ENCODE results near the gene QSER1. TPM values are rescaled to one million over a fixed set of nuclear protein-coding genes. Genes with fewer than 3 reads are reported as not detected.

The QSER1 gene
- total RNA-seq = 10 to 100 TPM; 15.5 to 25.1 (median 21.4) TPM
- 1 to 10 TPM; 3.0 to 4.4 TPM for polyA plus RNA-seq

GRCh38 chr11:32892355-32893092 is at the start of gene QSER1:
Gene QSER1 (plus strand): TSS chr11:32892811. CDS start chr11:32893126, 315 bp downstream.
- Histone ChIP-seq H3K4me3 (peak within 1 kb of the TSS; percentile 91 to 98 (median 92)), H3K4me1 (peaks cover 5 to 20% (median 15%) of the 10 kb centered on the region in 3 donors), H3K27ac (peak within 1 kb of the TSS; percentile 91 to 97 (median 94)), H3K36me3 (no peaks in the 10 kb centered on the region), H3K9me3 (no peaks in the 10 kb centered on the region), H3K27me3 (no peaks in the 10 kb centered on the region)
- peak; percentile 66 to 85 (median 74) for DNase-seq
- TF ChIP-seq, protein P1, sequence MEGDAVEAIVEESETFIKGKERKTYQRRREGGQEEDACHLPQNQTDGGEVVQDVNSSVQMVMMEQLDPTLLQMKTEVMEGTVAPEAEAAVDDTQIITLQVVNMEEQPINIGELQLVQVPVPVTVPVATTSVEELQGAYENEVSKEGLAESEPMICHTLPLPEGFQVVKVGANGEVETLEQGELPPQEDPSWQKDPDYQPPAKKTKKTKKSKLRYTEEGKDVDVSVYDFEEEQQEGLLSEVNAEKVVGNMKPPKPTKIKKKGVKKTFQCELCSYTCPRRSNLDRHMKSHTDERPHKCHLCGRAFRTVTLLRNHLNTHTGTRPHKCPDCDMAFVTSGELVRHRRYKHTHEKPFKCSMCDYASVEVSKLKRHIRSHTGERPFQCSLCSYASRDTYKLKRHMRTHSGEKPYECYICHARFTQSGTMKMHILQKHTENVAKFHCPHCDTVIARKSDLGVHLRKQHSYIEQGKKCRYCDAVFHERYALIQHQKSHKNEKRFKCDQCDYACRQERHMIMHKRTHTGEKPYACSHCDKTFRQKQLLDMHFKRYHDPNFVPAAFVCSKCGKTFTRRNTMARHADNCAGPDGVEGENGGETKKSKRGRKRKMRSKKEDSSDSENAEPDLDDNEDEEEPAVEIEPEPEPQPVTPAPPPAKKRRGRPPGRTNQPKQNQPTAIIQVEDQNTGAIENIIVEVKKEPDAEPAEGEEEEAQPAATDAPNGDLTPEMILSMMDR (IDR thresholded peaks at IDR 0.05) = no peak
- FAIRE-seq = no peak
- 0 to 1% methylated on average over 16 to 90 of the region's 91 CpGs for WGBS, 2 donors
- peak; percentile 66 to 84 (median 74) for ATAC-seq
- intact Hi-C loops (cut with DNase I) = no loop called here

GRCh38 chr11:32843544-32843943 is 49.1 kb upstream of the QSER1 start:
- Histone ChIP-seq H3K27me3 (no peaks in the 10 kb centered on the region), H3K27ac (no peak overlapping the region), H3K9me3 (no peaks in the 10 kb centered on the region), H3K36me3 (no peaks in the 10 kb centered on the region), H3K4me3 (no peak overlapping the region), H3K4me1 (no peaks in the 10 kb centered on the region)
- FAIRE-seq (no peak), ATAC-seq (no peak), DNase-seq (no peak)
- TF ChIP-seq, protein P1 (IDR thresholded peaks at IDR 0.05) = no peak
- WGBS, 2 donors = 63 to 80% methylated on average over 3 of the region's 3 CpGs
- intact Hi-C loops (cut with DNase I) = no loop called here

- H3K36me3 ChIP-seq = no peaks in the 10 kb centered on the region
- H3K9me3 ChIP-seq = no peaks in the 10 kb centered on the region
- intact Hi-C loops (cut with DNase I) = no loop called here
- no peaks in the 10 kb centered on the region for H3K27me3 ChIP-seq
- TF ChIP-seq, protein P1 (IDR thresholded peaks at IDR 0.05) = no peak
- FAIRE-seq = no peak
- H3K4me1 ChIP-seq = no peaks in the 10 kb centered on the region
- WGBS, 2 donors = 89 to 95% methylated on average over 2 of the region's 2 CpGs
- H3K27ac ChIP-seq = no peak overlapping the region
- no peak overlapping the region for H3K4me3 ChIP-seq
- no peak for ATAC-seq
- DNase-seq = no peak
These were observed 45.1 kb upstream of the QSER1 start for GRCh38 chr11:32847511-32847910.

DNA sequence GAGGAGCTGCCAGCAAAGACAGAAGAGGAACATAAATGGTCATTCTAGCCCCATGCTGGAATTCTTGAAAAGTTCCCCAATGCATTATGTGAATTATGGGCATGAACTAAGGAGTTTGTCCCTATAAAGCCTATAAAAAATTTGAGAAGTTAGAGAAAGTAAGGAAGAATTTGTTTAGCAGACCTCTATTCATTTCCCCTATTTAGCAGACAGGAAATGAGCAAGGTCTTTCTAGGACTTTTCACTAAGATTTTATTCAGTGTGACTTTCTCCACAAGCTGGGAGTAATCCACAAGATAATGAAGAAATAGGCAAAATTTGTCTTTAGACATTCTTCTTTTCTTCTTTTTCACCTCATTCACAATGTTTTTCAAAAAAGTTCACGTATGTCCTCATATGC is 42.9 kb upstream of the QSER1 start:
- DNase-seq = no peak
- Histone ChIP-seq H3K4me3 (no peak overlapping the region), H3K4me1 (no peaks in the 10 kb centered on the region), H3K27me3 (no peaks in the 10 kb centered on the region), H3K27ac (no peak overlapping the region), H3K9me3 (no peaks in the 10 kb centered on the region), H3K36me3 (no peaks in the 10 kb centered on the region)
- intact Hi-C loops (cut with DNase I) = no loop called here
- ATAC-seq = no peak
- 82 to 89% methylated on average over 1 of the region's 1 CpG for WGBS, 2 donors
- TF ChIP-seq, protein P1 (IDR thresholded peaks at IDR 0.05) = no peak
- no peak for FAIRE-seq

- Histone ChIP-seq H3K9me3 (no peaks in the 10 kb centered on the region), H3K27ac (no peak overlapping the region), H3K36me3 (no peaks in the 10 kb centered on the region), H3K4me1 (no peaks in the 10 kb centered on the region), H3K4me3 (no peak overlapping the region), H3K27me3 (no peaks in the 10 kb centered on the region)
- intact Hi-C loops (cut with DNase I) = no loop called here
- no peak for FAIRE-seq
- no peak for ATAC-seq
- DNase-seq = no peak
- WGBS, 2 donors = 84 to 91% methylated on average over 1 of the region's 1 CpG
- TF ChIP-seq, protein P1 (IDR thresholded peaks at IDR 0.05) = no peak
These were observed 41.4 kb upstream of the QSER1 start for GRCh38 chr11:32851251-32851650.

Data from pancreas (tissue), 10 donors.